GM12878 (cell line): ENCODE data around the gene TMOD2.

Experiments used
- CTCF ChIP-seq, 3 experiments: IDR thresholded peaks in 2 of 3; conservative IDR thresholded peaks in 1 of 3; 2 replicates each; pipeline ENCODE4 v1.5.1; 2011; ENCODE audit warnings: low read depth in 3 of 3, low read length in 3 of 3, mild to moderate bottlenecking in 3 of 3, control low read depth in 2 of 3, moderate library complexity in 2 of 3, inconsistent platforms in 1 of 3, mixed read lengths in 1 of 3; ENCODE audit not compliant: control insufficient read depth in 2 of 3, insufficient read depth in 1 of 3; ENCODE audit errors: extremely low read depth in 1 of 3
- E2F4 ChIP-seq: IDR thresholded peaks from 2 replicates; pipeline ENCODE4 v1.6.1; 2012; ENCODE audit warnings: low read depth, low read length, improper control_type of control experiment
- EP300 ChIP-seq, 2 experiments: fragments of 150-350 bp in 1 of 2; IDR thresholded peaks; 2 replicates each; pipeline ENCODE4 v1.6.1; 2011 to 2012; ENCODE audit warnings: low read depth in 2 of 2, low read length in 2 of 2, borderline replicate concordance in 1 of 2, improper control_type of control experiment in 1 of 2, inconsistent platforms in 1 of 2; ENCODE audit not compliant: control insufficient read depth in 1 of 2
- EZH2 ChIP-seq: IDR thresholded peaks from 2 replicates; pipeline ENCODE4 v1.6.1; 2012; ENCODE audit warnings: low read depth, mild to moderate bottlenecking, control low read depth, inconsistent platforms, low read length, borderline replicate concordance; ENCODE audit not compliant: control insufficient read depth
- FOXM1 ChIP-seq: IDR thresholded peaks from 2 replicates; pipeline ENCODE4 v1.6.1; 2012; ENCODE audit warnings: low read depth, mild to moderate bottlenecking, inconsistent platforms, low read length, moderate library complexity
- KDM1A ChIP-seq: fragments of 200-600 bp; sonication (generic); IDR thresholded peaks from 2 replicates; pipeline ENCODE4 v1.6.1; 2016; ENCODE audit warnings: borderline replicate concordance
- NFYB ChIP-seq: IDR thresholded peaks from 2 replicates; pipeline ENCODE4 v1.6.1; 2011; ENCODE audit warnings: low read depth, mild to moderate bottlenecking, low read length, improper control_type of control experiment, moderate library complexity; ENCODE audit not compliant: insufficient read depth
- NKRF ChIP-seq: fragments of 450-650 bp; conservative IDR thresholded peaks from 2 replicates; pipeline ENCODE4 v1.6.1; 2017; ENCODE audit warnings: mild to moderate bottlenecking, moderate library complexity
- POLR2AphosphoS5 ChIP-seq: IDR thresholded peaks from 2 replicates; pipeline ENCODE4 v1.6.1; 2011; ENCODE audit warnings: mild to moderate bottlenecking, low read length, inconsistent platforms
- SRF ChIP-seq, 2 experiments: IDR thresholded peaks; 2 replicates each; pipeline ENCODE4 v1.6.1; 2011; ENCODE audit warnings: low read depth in 2 of 2, low read length in 2 of 2, mild to moderate bottlenecking in 1 of 2, moderate library complexity in 1 of 2
- YY1 ChIP-seq: IDR thresholded peaks from 2 replicates; pipeline ENCODE4 v1.6.1; 2011; ENCODE audit warnings: low read depth, mild to moderate bottlenecking, low read length
- ZBTB4 ChIP-seq: fragments of 450-650 bp; formaldehyde crosslinking; IDR thresholded peaks from 2 replicates; pipeline ENCODE4 v1.4.0; 2022; ENCODE audit warnings: mild to moderate bottlenecking, moderate library complexity

- TF ChIP-seq CTCF (IDR thresholded peaks at IDR 0.05 in 2 of 3, conservative IDR thresholded peaks at IDR 0.05 in 1 of 3; ENCODE audit: control insufficient read depth in 2 of 3, extremely low read depth in 1 of 3, insufficient read depth in 1 of 3, low read depth in 3 of 3, low read length in 3 of 3) (no peak), ZBTB4 (no peak), KDM1A (no peak), YY1 (0 out of 2 replicates have a peak, but pooled peaks have one; percentile 20), FOXM1 (no peak), NFYB (no peak), E2F4 (no peak), POLR2AphosphoS5 (no peak), NKRF (no peak), SRF (IDR thresholded peaks at IDR 0.05; ENCODE audit: low read depth in 2 of 2, low read length in 2 of 2) (no peak), EZH2 (no peak), EP300 (IDR thresholded peaks at IDR 0.05; ENCODE audit: borderline replicate concordance in 1 of 2, control insufficient read depth in 1 of 2, low read depth in 2 of 2, low read length in 2 of 2) (no peak)
Observed at GRCh38 chr15:51837792-51838251, 86.4 kb downstream of the TMOD2 start.
